Lower leg skin (tissue), 3 donors: ENCODE results near the gene IFI35.

Experiments
- CTCF ChIP-seq, 3 donors: fragments of 450-650 bp; IDR thresholded peaks; one replicate each; pipeline ENCODE4 v1.5.1; 2016; ENCODE audit warnings: antibody characterized with exemption in 3 of 3, mild to moderate bottlenecking in 3 of 3, moderate library complexity in 2 of 3
- POLR2A ChIP-seq, 2 donors: fragments of 450-650 bp; IDR thresholded peaks; one replicate each; pipeline ENCODE4 v1.6.1; 2016 to 2017; ENCODE audit warnings: antibody characterized with exemption in 2 of 2, mild to moderate bottlenecking in 1 of 2, moderate library complexity in 1 of 2

DNA sequence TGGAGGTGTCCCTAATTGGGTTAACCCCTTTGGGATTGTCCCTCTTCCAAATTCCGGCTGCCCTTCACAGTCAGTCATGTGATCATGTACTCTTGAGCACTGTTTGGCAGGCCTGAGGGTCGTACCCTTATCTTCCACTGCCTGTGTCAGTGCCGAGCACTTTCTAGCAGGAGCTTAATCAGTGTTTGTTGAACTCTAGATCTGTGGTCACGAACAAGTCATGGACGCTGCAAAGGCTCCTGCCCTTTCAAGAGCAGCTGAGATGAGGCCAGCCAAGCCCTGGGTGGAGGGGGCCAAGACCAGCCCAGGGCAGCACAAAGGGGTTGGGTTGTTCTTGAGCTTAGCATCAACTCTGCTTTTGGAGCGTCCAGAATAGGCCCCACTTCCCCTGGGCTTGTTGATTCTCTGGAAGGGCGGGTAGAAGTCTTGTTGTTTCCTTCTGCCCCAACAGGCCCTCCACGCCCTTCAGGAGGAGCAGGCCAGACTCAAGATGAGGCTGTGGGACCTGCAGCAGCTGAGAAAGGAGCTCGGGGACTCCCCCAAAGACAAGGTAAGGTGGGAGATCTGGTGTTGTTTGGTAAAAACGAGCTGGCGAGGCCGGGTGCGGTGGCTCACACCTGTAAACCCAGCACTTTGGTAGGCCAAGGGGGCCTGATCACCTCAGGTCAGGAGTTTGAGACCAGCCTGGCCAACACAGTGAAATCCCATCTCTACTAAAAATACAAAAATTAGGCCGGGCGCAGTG lies 5.3 kb downstream of the IFI35 start:
- TF ChIP-seq CTCF (IDR thresholded peaks at IDR 0.05) (no peak), POLR2A (IDR thresholded peaks at IDR 0.05) (no peak)
